H1 (cell line): ENCODE results near the gene PDE8A. TPM values are rescaled to one million over a fixed set of nuclear protein-coding genes. Genes with fewer than 3 reads are reported as not detected.

Experiments used
- CTCF ChIA-PET: fragments of 300-600 bp; sonication (Branson Sonifier 250); formaldehyde crosslinking; loops from one replicate; lab custom pipeline; 2021; ENCODE audit not compliant: partially characterized antibody; lab: Charles Lee
- POLR2A ChIA-PET: fragments of 300-600 bp; sonication (Branson Sonifier 250); formaldehyde crosslinking; loops from one replicate; lab custom pipeline; 2021; ENCODE audit warnings: inconsistent platforms; ENCODE audit not compliant: partially characterized antibody; lab: Charles Lee
- DNase-seq, 2 experiments: peaks; one replicate each; pipeline versions ENCODE4 v3.0.0 to v3.0.0-alpha.2; 2010 to 2022; ENCODE audit warnings: low spot score in 2 of 2, low read depth in 1 of 2, mixed read lengths in 1 of 2
- FAIRE-seq: peaks from 2 replicates; lab custom pipeline; 2011; peaks lifted over from hg19 to GRCh38; lab: Jason Lieb, UNC
- H2AFZ ChIP-seq: 2 replicates; pipeline ENCODE4 v1.8.1; 2012; ENCODE audit warnings: low read length, inconsistent platforms
- H2AK5ac ChIP-seq: 2 replicates; pipeline ENCODE4 v1.6.1; 2013; ENCODE audit warnings: low read depth, low read length
- H2BK120ac ChIP-seq: replicated peaks from 2 replicates; pipeline ENCODE3; 2013; ENCODE audit warnings: low read depth, low read length, inconsistent platforms
- H2BK12ac ChIP-seq: 2 replicates; pipeline ENCODE4 v1.6.1; 2013; ENCODE audit warnings: low read depth, low read length
- H2BK15ac ChIP-seq: 2 replicates; pipeline ENCODE4 v1.6.1; 2013; ENCODE audit warnings: low read length
- H2BK20ac ChIP-seq: 2 replicates; pipeline ENCODE4 v1.6.1; 2013; ENCODE audit warnings: low read length
- H2BK5ac ChIP-seq: 2 replicates; pipeline ENCODE4 v1.6.1; 2013; ENCODE audit warnings: low read depth, low read length
- H3K14ac ChIP-seq: 2 replicates; pipeline ENCODE4 v1.6.1; 2013; ENCODE audit warnings: inconsistent platforms; ENCODE audit not compliant: insufficient read length
- H3K18ac ChIP-seq: 2 replicates; pipeline ENCODE4 v1.6.1; 2013; ENCODE audit warnings: low read length; ENCODE audit errors: extremely low read depth
- H3K23ac ChIP-seq: 2 replicates; pipeline ENCODE4 v1.6.1; 2013; ENCODE audit warnings: inconsistent platforms; ENCODE audit not compliant: insufficient read length
- H3K23me2 ChIP-seq: 2 replicates; pipeline ENCODE4 v1.6.1; 2013; ENCODE audit warnings: low read depth, low read length
- H3K27ac ChIP-seq: 2 replicates; pipeline ENCODE4 v1.6.1; 2011; ENCODE audit warnings: low read depth, low read length, inconsistent platforms
- H3K27me3 ChIP-seq, 4 experiments: replicated peaks in 1 of 4; 1 replicate in 1 of 4; 2 replicates in 3 of 4; pipeline versions ENCODE4 v1.6.1 to v1.8.1; 2011 to 2013; ENCODE audit warnings: low read length in 3 of 4, mild to moderate bottlenecking in 3 of 4, inconsistent platforms in 2 of 4, mixed read lengths in 2 of 4, moderate library complexity in 1 of 4; ENCODE audit not compliant: control insufficient read depth in 3 of 4, insufficient read depth in 3 of 4; ENCODE audit errors: extremely low read depth in 1 of 4
- H3K36me3 ChIP-seq, 4 experiments: 2 replicates each; pipeline versions ENCODE4 v1.6.1 to v1.8.1; 2011 to 2013; ENCODE audit warnings: mild to moderate bottlenecking in 4 of 4, low read length in 3 of 4, moderate library complexity in 2 of 4, control low read depth in 1 of 4, inconsistent platforms in 1 of 4; ENCODE audit not compliant: insufficient read depth in 4 of 4, control insufficient read depth in 2 of 4
- H3K4ac ChIP-seq: replicated peaks from 2 replicates; pipeline ENCODE3; 2013; ENCODE audit warnings: low read length, low read depth, mixed read lengths, inconsistent platforms; ENCODE audit not compliant: insufficient read length
- H3K4me1 ChIP-seq, 4 experiments: replicated peaks in 1 of 4; 1 replicate in 1 of 4; 2 replicates in 3 of 4; pipeline versions ENCODE4 v1.6.1 to v1.8.1; 2011 to 2013; ENCODE audit warnings: low read length in 3 of 4, inconsistent platforms in 2 of 4, mixed read lengths in 1 of 4; ENCODE audit not compliant: insufficient read depth in 4 of 4, control insufficient read depth in 3 of 4
- H3K4me2 ChIP-seq, 2 experiments: 2 replicates each; pipeline versions ENCODE4 v1.6.1 to v1.8.1; 2011 to 2013; ENCODE audit warnings: low read depth in 2 of 2, low read length in 2 of 2, control low read depth in 1 of 2, inconsistent platforms in 1 of 2, mild to moderate bottlenecking in 1 of 2; ENCODE audit not compliant: insufficient read depth in 1 of 2
- H3K4me3 ChIP-seq, 4 experiments: fragments of 200-600, 300-600 bp in 1 of 4; sonication (generic), shearing (Covaris generic), sonication (Bioruptor Twin) in 1 of 4; 2 replicates each; pipeline versions ENCODE4 v1.5.1 to v1.8.1; 2011 to 2016; ENCODE audit warnings: low read length in 4 of 4, low read depth in 3 of 4, control low read depth in 2 of 4, inconsistent platforms in 2 of 4, mild to moderate bottlenecking in 2 of 4, mixed read lengths in 1 of 4, moderate library complexity in 1 of 4; ENCODE audit not compliant: insufficient read depth in 2 of 4; ENCODE audit errors: extremely low read depth in 1 of 4
- H3K56ac ChIP-seq: replicated peaks from 2 replicates; pipeline ENCODE3; 2013; ENCODE audit warnings: low read depth, mild to moderate bottlenecking, mixed read lengths, low read length, inconsistent platforms; ENCODE audit not compliant: insufficient read length
- H3K79me1 ChIP-seq: 2 replicates; pipeline ENCODE4 v1.6.1; 2013; ENCODE audit warnings: low read depth, low read length, control low read depth
- H3K79me2 ChIP-seq, 2 experiments: 2 replicates each; pipeline versions ENCODE4 v1.6.1 to v1.8.1; 2012 to 2013; ENCODE audit warnings: low read length in 2 of 2, mild to moderate bottlenecking in 2 of 2, inconsistent platforms in 1 of 2; ENCODE audit not compliant: insufficient read depth in 2 of 2, control insufficient read depth in 1 of 2
- H3K9ac ChIP-seq, 4 experiments: replicated peaks in 1 of 4; 1 replicate in 1 of 4; 2 replicates in 3 of 4; pipeline versions ENCODE4 v1.6.1 to v1.8.1; 2011 to 2013; ENCODE audit warnings: low read depth in 3 of 4, low read length in 3 of 4, control low read depth in 2 of 4, mild to moderate bottlenecking in 2 of 4, moderate library complexity in 2 of 4, inconsistent platforms in 1 of 4; ENCODE audit errors: extremely low read depth in 1 of 4
- H3K9me3 ChIP-seq, 2 experiments: 2 replicates each; pipeline versions ENCODE4 v1.6.1 to v1.8.1; 2012 to 2013; ENCODE audit warnings: mild to moderate bottlenecking in 2 of 2, moderate library complexity in 2 of 2, control low read depth in 1 of 2, inconsistent platforms in 1 of 2, low read depth in 1 of 2, low read length in 1 of 2, mixed read lengths in 1 of 2; ENCODE audit not compliant: insufficient read depth in 2 of 2
- H4K20me1 ChIP-seq, 2 experiments: replicated peaks in 1 of 2; 2 replicates each; pipeline versions ENCODE3 to v1.8.1; 2011 to 2013; ENCODE audit warnings: inconsistent platforms in 2 of 2, low read length in 2 of 2, mild to moderate bottlenecking in 1 of 2; ENCODE audit not compliant: insufficient read depth in 2 of 2, control insufficient read depth in 1 of 2
- H4K5ac ChIP-seq: 2 replicates; pipeline ENCODE4 v1.6.1; 2013; ENCODE audit warnings: low read length, low read depth, mixed read lengths, inconsistent platforms; ENCODE audit not compliant: insufficient read length
- H4K8ac ChIP-seq: 2 replicates; pipeline ENCODE4 v1.8.0; 2013; ENCODE audit warnings: mild to moderate bottlenecking, moderate library complexity, low read length, inconsistent platforms; ENCODE audit not compliant: insufficient read depth; ENCODE audit errors: extremely low read depth
- H4K91ac ChIP-seq: replicated peaks from 2 replicates; pipeline ENCODE3; 2013; ENCODE audit warnings: low read length, mixed read lengths, inconsistent platforms; ENCODE audit not compliant: insufficient read length
- CEBPB ChIP-seq: IDR thresholded peaks from 2 replicates; pipeline ENCODE4 v1.6.1; 2012; ENCODE audit warnings: low read depth, low read length
- KDM1A ChIP-seq: fragments of 200-600, 300-600 bp; sonication (generic); IDR thresholded peaks from 2 replicates; pipeline ENCODE4 v1.7.1; 2016; ENCODE audit warnings: mild to moderate bottlenecking, low read length, borderline replicate concordance
- WGBS, 2 experiments: shearing (Covaris generic) in 1 of 2; methylation state at CpG; one replicate each; pipeline versions ENCODE4 v1.1.6 to v1.1.7; 2013 to 2015; ENCODE audit warnings: low lambda C conversion rate in 2 of 2, mixed read lengths in 2 of 2, inconsistent platforms in 1 of 2, low coverage in 1 of 2, missing lambda C conversion rate in 1 of 2; ENCODE audit not compliant: insufficient replicate concordance in 2 of 2, insufficient coverage in 1 of 2, insufficient read length in 1 of 2; ENCODE audit errors: extremely low coverage in 1 of 2, missing lambda C conversion rate in 1 of 2; 5-methylcytosine and 5-hydroxymethylcytosine counted together
- polyA plus RNA-seq, 7 experiments: library from polyadenylated mRNA; depleted of rRNA in 3 of 7; stranded (reverse) in 5 of 7; unstranded in 2 of 7; fragments of >200 nt in 5 of 7; fragments of 200-250 nt in 2 of 7; gene quantifications; 1 replicate in 5 of 7; 2 replicates in 1 of 7; 4 replicates in 1 of 7; pipeline versions ENCODE4 v1.2.1 to v1.2.3, GENCODE V29; 2011 to 2013; ENCODE audit warnings: missing spikeins in 2 of 7, mixed read lengths in 2 of 7
- total RNA-seq: library from RNA; stranded (reverse); fragmentation: NEBNext Ultra II Directional; extraction: Animal tissue kit (Norgen Biotek cat#: 25700); gene quantifications from 2 replicates; pipeline ENCODE4 v1.2.1, GENCODE V29; 2021

The PDE8A gene
- total and polyA plus RNA-seq, 2 of the 8 experiments (the other 6 are each of a cell fraction or from before 2014, with no cell fraction given) = 6.9 to 7.8 TPM

DNA sequence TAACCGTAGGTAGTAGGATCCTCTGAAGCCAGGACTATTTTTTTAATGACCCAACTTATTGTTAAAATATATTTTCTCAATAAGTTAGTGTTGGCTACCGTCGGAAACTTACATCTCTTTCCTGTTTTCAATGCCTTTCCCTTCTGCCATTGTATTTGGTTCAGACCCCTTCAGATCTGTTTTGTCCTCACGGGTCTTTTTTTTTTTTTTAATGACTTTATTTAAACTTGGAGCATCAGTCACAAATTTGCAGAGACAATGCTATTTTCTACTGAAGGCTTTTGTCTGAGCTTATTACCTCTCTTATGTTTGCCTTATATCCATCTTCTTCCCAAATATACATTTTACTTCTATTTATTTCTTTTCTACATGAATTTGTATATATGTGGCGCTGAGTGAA is 47.6 kb downstream of the PDE8A start:
- Histone ChIP-seq H3K14ac (no peak overlapping the region), H3K56ac (no peak overlapping the region), H3K27me3 (no peaks in the 10 kb centered on the region), H3K23me2 (no peaks in the 10 kb centered on the region), H4K8ac (no peak overlapping the region), H3K4me3 (no peak overlapping the region), H2BK120ac (no peak overlapping the region), H2AFZ (no peak overlapping the region)
- ChIA-PET CTCF (interaction anchor here (0.7 to 1.0 kb wide), 2 partner anchors 8 to 458 kb away, joined by 3 read pairs; no protein-coding TSS in a partner anchor), POLR2A (no interaction called here)
- DNase-seq = no peak
- TF ChIP-seq KDM1A (no peak), CEBPB (no peak)
- TF ChIP-seq, all 59 proteins: peak for 0
- H4K5ac ChIP-seq = no peak overlapping the region
- no peak overlapping the region for H2BK20ac ChIP-seq
- no peak overlapping the region for H2AK5ac ChIP-seq
- H4K20me1 ChIP-seq = peaks cover 0 to 2% of the 10 kb centered on the region in 2 experiments
- H3K9me3 ChIP-seq = no peaks in the 10 kb centered on the region
- no peak overlapping the region for H3K27ac ChIP-seq
- no peak overlapping the region for H3K18ac ChIP-seq
- no peaks in the 10 kb centered on the region for H3K36me3 ChIP-seq
- H4K91ac ChIP-seq = no peak overlapping the region
- peaks cover 0 to 17% (median 6%) of the 10 kb centered on the region in 4 experiments; a peak in 5 of 7 replicates for H3K4me1 ChIP-seq
- no peak overlapping the region for H2BK5ac ChIP-seq
- no peak overlapping the region for H2BK12ac ChIP-seq
- no peak overlapping the region for H2BK15ac ChIP-seq
- H3K79me2 ChIP-seq = no peaks in the 10 kb centered on the region
- FAIRE-seq = no peak
- no peak overlapping the region for H3K4ac ChIP-seq
- no peak overlapping the region for H3K4me2 ChIP-seq
- 86% methylated on average over 5 of the region's 5 CpGs; no CpG with 5 or more reads in 1 of the 2 experiments for WGBS, 2 experiments
- no peak overlapping the region for H3K9ac ChIP-seq
- H3K79me1 ChIP-seq = no peaks in the 10 kb centered on the region
- H3K23ac ChIP-seq = no peak overlapping the region
